ENCODE results near the gene RAP2C. TPM values are rescaled to one million over a fixed set of nuclear protein-coding genes. Genes with fewer than 3 reads are reported as not detected.

Gene RAP2C
- total RNA-seq (2014; rRNA removed; shearing (Covaris generic)) (22.7 and 25.0 TPM in 2 replicates), polyA plus RNA-seq (2016; fragmentation: Nextera tagmentation; extraction: Ambion mirVana) (14.5 and 16.0 TPM in 2 replicates)
- long read RNA-seq, partial matches to known transcripts = 2 of 15 reads
- long read RNA-seq, other reads (novel, unspliced or antisense) = 12 of 15 reads

DNA sequence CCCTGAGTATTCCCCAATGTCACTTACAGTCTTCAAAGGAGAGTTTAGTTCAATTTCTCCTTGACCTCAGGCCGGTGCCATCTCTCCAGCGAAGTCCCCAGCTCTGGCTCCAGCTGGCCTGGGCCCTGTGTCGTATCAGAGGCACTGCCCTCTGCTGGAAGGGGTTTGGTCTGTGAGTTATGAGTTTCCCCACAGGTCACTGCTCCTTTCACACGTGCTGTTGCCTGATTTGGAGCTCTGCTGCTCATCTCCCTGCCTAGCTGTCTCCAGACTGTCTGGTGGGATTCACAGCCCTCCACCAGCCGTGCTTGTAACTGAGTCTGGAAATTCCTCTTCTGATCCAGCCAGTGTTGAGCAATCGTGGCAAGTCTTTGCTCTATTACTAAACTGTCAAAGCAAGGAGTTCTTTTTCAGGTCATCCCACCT, at the start of gene RAP2C:
TSS of gene RAP2C (minus strand) at position 105 of the 426 bp plus-strand sequence. CDS start 2,179 bp downstream, outside the sequence.
- Histone ChIP-seq H4K20me1 (replicated peaks; ENCODE audit: insufficient read depth) (no peaks in the 10 kb centered on the region; the same call in 1 of the 2 replicates), H3K4me3 (peak within 1 kb of the TSS; percentile 78), H3K27me3 (ENCODE audit: insufficient read depth) (no peaks in the 10 kb centered on the region), H3K4me2 (peak within 1 kb of the TSS; percentile 86), H3F3A (replicated peaks; ENCODE audit: low read depth) (0 out of 2 replicates have a peak, but pooled peaks cover 4% of the 10 kb centered on the region), H3K9me2 (ENCODE audit: insufficient read depth) (no peaks in the 10 kb centered on the region), H3K4me1 (ENCODE audit: insufficient read depth) (peaks cover 8% of the 10 kb centered on the region), H2AFZ (peak within 1 kb of the TSS; percentile 56; the same call in 1 of the 2 replicates), H3K79me2 (replicated peaks; ENCODE audit: insufficient read depth) (peaks cover 19% of the 10 kb centered on the region), H3K27ac (ENCODE audit: low read depth) (peak within 1 kb of the TSS; percentile 89), H3K36me3 (ENCODE audit: insufficient read depth) (no peaks in the 10 kb centered on the region)
- Mint-ChIP-seq H3K9me3 (no peaks in the 10 kb centered on the region), H3K36me3 (ENCODE audit: low read depth) (peaks cover 3% of the 10 kb centered on the region; the same call in 1 of the 3 replicates), H3K27me3 (ENCODE audit: insufficient read depth, low read depth, poor library complexity) (peaks cover 3% of the 10 kb centered on the region), H3K27ac (no peak within 1 kb of the TSS; the same call in 1 of the 2 replicates), H3K4me1 (peaks cover 9% of the 10 kb centered on the region), H3K4me3 (peak within 1 kb of the TSS; percentile 90)
- peak; percentile 68 for ATAC-seq
- TF ChIP-seq NANOG (IDR thresholded peaks at IDR 0.05; ENCODE audit: borderline replicate concordance) (no peak), EZH2phosphoT487 (IDR thresholded peaks at IDR 0.05; ENCODE audit: unreplicated experiment) (no peak), CREB1 (CRISPR knock-in tag; IDR thresholded peaks at IDR 0.05; ENCODE audit: low read depth) (0 out of 2 replicates have a peak, but pooled peaks have one; percentile 12), ZNF331 (CRISPR knock-in tag; IDR thresholded peaks at IDR 0.05; ENCODE audit: low read depth) (no peak)
- TF ChIP-seq, protein P1, sequence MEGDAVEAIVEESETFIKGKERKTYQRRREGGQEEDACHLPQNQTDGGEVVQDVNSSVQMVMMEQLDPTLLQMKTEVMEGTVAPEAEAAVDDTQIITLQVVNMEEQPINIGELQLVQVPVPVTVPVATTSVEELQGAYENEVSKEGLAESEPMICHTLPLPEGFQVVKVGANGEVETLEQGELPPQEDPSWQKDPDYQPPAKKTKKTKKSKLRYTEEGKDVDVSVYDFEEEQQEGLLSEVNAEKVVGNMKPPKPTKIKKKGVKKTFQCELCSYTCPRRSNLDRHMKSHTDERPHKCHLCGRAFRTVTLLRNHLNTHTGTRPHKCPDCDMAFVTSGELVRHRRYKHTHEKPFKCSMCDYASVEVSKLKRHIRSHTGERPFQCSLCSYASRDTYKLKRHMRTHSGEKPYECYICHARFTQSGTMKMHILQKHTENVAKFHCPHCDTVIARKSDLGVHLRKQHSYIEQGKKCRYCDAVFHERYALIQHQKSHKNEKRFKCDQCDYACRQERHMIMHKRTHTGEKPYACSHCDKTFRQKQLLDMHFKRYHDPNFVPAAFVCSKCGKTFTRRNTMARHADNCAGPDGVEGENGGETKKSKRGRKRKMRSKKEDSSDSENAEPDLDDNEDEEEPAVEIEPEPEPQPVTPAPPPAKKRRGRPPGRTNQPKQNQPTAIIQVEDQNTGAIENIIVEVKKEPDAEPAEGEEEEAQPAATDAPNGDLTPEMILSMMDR (conservative IDR thresholded peaks at IDR 0.05; ENCODE audit: low read depth in 2 of 2) = peak; percentile 49 to 76
- TF ChIP-seq, protein P2, sequence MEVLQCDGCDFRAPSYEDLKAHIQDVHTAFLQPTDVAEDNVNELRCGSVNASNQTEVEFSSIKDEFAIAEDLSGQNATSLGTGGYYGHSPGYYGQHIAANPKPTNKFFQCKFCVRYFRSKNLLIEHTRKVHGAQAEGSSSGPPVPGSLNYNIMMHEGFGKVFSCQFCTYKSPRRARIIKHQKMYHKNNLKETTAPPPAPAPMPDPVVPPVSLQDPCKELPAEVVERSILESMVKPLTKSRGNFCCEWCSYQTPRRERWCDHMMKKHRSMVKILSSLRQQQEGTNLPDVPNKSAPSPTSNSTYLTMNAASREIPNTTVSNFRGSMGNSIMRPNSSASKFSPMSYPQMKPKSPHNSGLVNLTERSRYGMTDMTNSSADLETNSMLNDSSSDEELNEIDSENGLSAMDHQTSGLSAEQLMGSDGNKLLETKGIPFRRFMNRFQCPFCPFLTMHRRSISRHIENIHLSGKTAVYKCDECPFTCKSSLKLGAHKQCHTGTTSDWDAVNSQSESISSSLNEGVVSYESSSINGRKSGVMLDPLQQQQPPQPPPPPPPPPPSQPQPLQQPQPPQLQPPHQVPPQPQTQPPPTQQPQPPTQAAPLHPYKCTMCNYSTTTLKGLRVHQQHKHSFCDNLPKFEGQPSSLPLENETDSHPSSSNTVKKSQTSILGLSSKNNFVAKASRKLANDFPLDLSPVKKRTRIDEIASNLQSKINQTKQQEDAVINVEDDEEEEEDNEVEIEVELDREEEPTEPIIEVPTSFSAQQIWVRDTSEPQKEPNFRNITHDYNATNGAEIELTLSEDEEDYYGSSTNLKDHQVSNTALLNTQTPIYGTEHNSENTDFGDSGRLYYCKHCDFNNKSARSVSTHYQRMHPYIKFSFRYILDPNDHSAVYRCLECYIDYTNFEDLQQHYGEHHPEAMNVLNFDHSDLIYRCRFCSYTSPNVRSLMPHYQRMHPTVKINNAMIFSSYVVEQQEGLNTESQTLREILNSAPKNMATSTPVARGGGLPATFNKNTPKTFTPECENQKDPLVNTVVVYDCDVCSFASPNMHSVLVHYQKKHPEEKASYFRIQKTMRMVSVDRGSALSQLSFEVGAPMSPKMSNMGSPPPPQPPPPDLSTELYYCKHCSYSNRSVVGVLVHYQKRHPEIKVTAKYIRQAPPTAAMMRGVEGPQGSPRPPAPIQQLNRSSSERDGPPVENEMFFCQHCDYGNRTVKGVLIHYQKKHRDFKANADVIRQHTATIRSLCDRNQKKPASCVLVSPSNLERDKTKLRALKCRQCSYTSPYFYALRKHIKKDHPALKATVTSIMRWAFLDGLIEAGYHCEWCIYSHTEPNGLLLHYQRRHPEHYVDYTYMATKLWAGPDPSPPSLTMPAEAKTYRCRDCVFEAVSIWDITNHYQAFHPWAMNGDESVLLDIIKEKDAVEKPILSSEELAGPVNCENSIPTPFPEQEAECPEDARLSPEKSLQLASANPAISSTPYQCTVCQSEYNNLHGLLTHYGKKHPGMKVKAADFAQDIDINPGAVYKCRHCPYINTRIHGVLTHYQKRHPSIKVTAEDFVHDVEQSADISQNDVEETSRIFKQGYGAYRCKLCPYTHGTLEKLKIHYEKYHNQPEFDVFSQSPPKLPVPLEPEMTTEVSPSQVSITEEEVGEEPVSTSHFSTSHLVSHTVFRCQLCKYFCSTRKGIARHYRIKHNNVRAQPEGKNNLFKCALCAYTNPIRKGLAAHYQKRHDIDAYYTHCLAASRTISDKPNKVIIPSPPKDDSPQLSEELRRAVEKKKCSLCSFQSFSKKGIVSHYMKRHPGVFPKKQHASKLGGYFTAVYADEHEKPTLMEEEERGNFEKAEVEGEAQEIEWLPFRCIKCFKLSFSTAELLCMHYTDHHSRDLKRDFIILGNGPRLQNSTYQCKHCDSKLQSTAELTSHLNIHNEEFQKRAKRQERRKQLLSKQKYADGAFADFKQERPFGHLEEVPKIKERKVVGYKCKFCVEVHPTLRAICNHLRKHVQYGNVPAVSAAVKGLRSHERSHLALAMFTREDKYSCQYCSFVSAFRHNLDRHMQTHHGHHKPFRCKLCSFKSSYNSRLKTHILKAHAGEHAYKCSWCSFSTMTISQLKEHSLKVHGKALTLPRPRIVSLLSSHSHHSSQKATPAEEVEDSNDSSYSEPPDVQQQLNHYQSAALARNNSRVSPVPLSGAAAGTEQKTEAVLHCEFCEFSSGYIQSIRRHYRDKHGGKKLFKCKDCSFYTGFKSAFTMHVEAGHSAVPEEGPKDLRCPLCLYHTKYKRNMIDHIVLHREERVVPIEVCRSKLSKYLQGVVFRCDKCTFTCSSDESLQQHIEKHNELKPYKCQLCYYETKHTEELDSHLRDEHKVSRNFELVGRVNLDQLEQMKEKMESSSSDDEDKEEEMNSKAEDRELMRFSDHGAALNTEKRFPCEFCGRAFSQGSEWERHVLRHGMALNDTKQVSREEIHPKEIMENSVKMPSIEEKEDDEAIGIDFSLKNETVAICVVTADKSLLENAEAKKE (CRISPR knock-in tag; IDR thresholded peaks at IDR 0.05) = no peak
- peak; percentile 75 for DNase-seq (ENCODE audit: low spot score)

Measured in GM23338 (cell line).